Measurements from ENCODE around the gene CHMP4A. TPM values are rescaled to one million over a fixed set of nuclear protein-coding genes. Genes with fewer than 3 reads are reported as not detected.
A peak's percentile ranks its signal among the peaks of the same experiment; 100 is the strongest.

Gene CHMP4A
- total RNA-seq, 4 donors from 2014 or later = 75.4 to 135 (median 94.9) TPM

GRCh38 chr14:24198814-24199524 lies 14.3 kb downstream of the CHMP4A start:
- Histone ChIP-seq H3K36me3 (peaks cover 0 to 39% (median 13%) of the 10 kb centered on the region in 4 donors), H3K27me3 (no peaks in the 10 kb centered on the region), H3K4me3 (no peak overlapping the region), H3K4me1 (peaks cover 31 to 43% (median 37%) of the 10 kb centered on the region in 4 donors), H3K9me3 (no peaks in the 10 kb centered on the region), H3K27ac (replicated peaks in 1 of 4) (no peak overlapping the region)
- no peak for TF ChIP-seq POLR2A (IDR thresholded peaks at IDR 0.05; ENCODE audit: low read depth)
- no peak for TF ChIP-seq CTCF (IDR thresholded peaks at IDR 0.05)
- no peak for DNase-seq (ENCODE audit: extremely low spot score)
- intact Hi-C loops (cut with DNase I) = no loop called here
- 80% methylated on average over 7 of the region's 7 CpGs for WGBS

- Histone ChIP-seq H3K27me3 (no peaks in the 10 kb centered on the region), H3K4me3 (peak overlapping the region in 2 of 4 donors; percentile 84 to 85), H3K4me1 (peaks cover 32 to 57% (median 45%) of the 10 kb centered on the region in 4 donors), H3K9me3 (no peaks in the 10 kb centered on the region), H3K27ac (replicated peaks in 1 of 4) (no peak overlapping the region), H3K36me3 (peaks cover 11 to 33% (median 23%) of the 10 kb centered on the region in 4 donors)
- 85% methylated on average over 2 of the region's 2 CpGs for WGBS
- TF ChIP-seq EP300 (IDR thresholded peaks at IDR 0.05) (no peak), POLR2A (IDR thresholded peaks at IDR 0.05; ENCODE audit: low read depth) (no peak), CTCF (IDR thresholded peaks at IDR 0.05) (no peak), POLR2AphosphoS5 (IDR thresholded peaks at IDR 0.05) (no peak)
- intact Hi-C loops (cut with DNase I) = no loop called here
- no peak for DNase-seq (ENCODE audit: extremely low spot score)
These were observed 16.2 kb downstream of the CHMP4A start for GRCh38 chr14:24197056-24197450.

- H3K9me3 ChIP-seq = no peaks in the 10 kb centered on the region
- H3K4me1 ChIP-seq = peaks cover 32 to 61% (median 45%) of the 10 kb centered on the region in 4 donors
- TF ChIP-seq POLR2A (IDR thresholded peaks at IDR 0.05; ENCODE audit: low read depth) (no peak), EP300 (IDR thresholded peaks at IDR 0.05) (no peak), POLR2AphosphoS5 (IDR thresholded peaks at IDR 0.05) (no peak), CTCF (IDR thresholded peaks at IDR 0.05) (no peak)
These were observed 16.9 kb downstream of the CHMP4A start for GRCh38 chr14:24196071-24197055.

GRCh38 chr14:24195186-24196070 lies 17.9 kb downstream of the CHMP4A start, which contains the start of gene TM9SF1:
TM9SF1 (minus strand) TSS chr14:24195441; CDS start chr14:24195019, 422 bp downstream.
- WGBS = under 1% methylated on average over 27 of the region's 89 CpGs
- Histone ChIP-seq H3K9me3 (no peaks in the 10 kb centered on the region), H3K27ac (replicated peaks in 1 of 4) (peak within 1 kb of the TSS; percentile 95 to 98 (median 96)), H3K27me3 (no peaks in the 10 kb centered on the region), H3K36me3 (peaks cover 12 to 34% (median 29%) of the 10 kb centered on the region in 4 donors), H3K4me1 (peaks cover 32 to 61% (median 45%) of the 10 kb centered on the region in 4 donors), H3K4me3 (peak within 1 kb of the TSS; percentile 82 to 89 (median 84))
- peak; percentile 97 for DNase-seq (ENCODE audit: extremely low spot score)
- TF ChIP-seq POLR2A (IDR thresholded peaks at IDR 0.05; ENCODE audit: low read depth) (no peak), POLR2AphosphoS5 (IDR thresholded peaks at IDR 0.05) (peak; percentile 94), CTCF (IDR thresholded peaks at IDR 0.05) (no peak)
- intact Hi-C loops (cut with DNase I) = loop anchor here (2.0 kb wide), 1 partner anchor 17 kb away; the partner anchor contains the start of gene CHMP4A

More at GRCh38 chr14:24196071-24197055, 16.9 kb downstream of the CHMP4A start:
- peak overlapping the region; percentile 95 to 98 (median 96) for H3K27ac ChIP-seq (replicated peaks in 1 of 4)
- H3K4me3 ChIP-seq = peak overlapping the region; percentile 82 to 89 (median 84)
- H3K36me3 ChIP-seq = peaks cover 11 to 34% (median 27%) of the 10 kb centered on the region in 4 donors
- no peak for DNase-seq (ENCODE audit: extremely low spot score)
- intact Hi-C loops (cut with DNase I) = no loop called here
- WGBS = 37% methylated on average over 33 of the region's 33 CpGs
- no peaks in the 10 kb centered on the region for H3K27me3 ChIP-seq
